ENCODE measurements around the gene SNRNP200.
"Not testable (repeated sequence)": the region's sequence is repeated elsewhere in the genome, so short reads cannot be mapped to it uniquely, and the experiment has no call there.

Gene SNRNP200

GRCh38 chr2:96301865-96302264 is 3.5 kb downstream of the SNRNP200 start:
- TF ChIP-seq EZH2phosphoT487 (IDR thresholded peaks at IDR 0.05; ENCODE audit: low read depth) (no peak), CTCF (IDR thresholded peaks at IDR 0.05; ENCODE audit: low read depth, low read length) (no peak)
- peaks cover 54% of the 10 kb centered on the region for H3K79me2 ChIP-seq (ENCODE audit: low read length)
- H2AFZ ChIP-seq (ENCODE audit: low read depth, low read length): no peak overlapping the region
- H3K4me3 ChIP-seq (ENCODE audit: low read length): no peak overlapping the region
- H3K4me2 ChIP-seq (ENCODE audit: low read length): no peak overlapping the region
- H3K36me3 ChIP-seq (replicated peaks; ENCODE audit: low read depth, low read length): peaks cover 67% of the 10 kb centered on the region
- peaks cover 13% of the 10 kb centered on the region for H3K4me1 ChIP-seq (ENCODE audit: low read length)
- no peak overlapping the region for H3K9ac ChIP-seq (ENCODE audit: low read length)
- H3K9me3 ChIP-seq (ENCODE audit: insufficient read depth, low read length): no peaks in the 10 kb centered on the region
- H3K27ac ChIP-seq (ENCODE audit: low read length): no peak overlapping the region
- H3K27me3 ChIP-seq (ENCODE audit: low read depth, low read length): no peaks in the 10 kb centered on the region
- H4K20me1 ChIP-seq (ENCODE audit: insufficient read depth, low read length): no peaks in the 10 kb centered on the region

- Histone ChIP-seq H3K36me3 (replicated peaks; ENCODE audit: low read depth, low read length) (peaks cover 86% of the 10 kb centered on the region), H3K27me3 (ENCODE audit: low read depth, low read length) (no peaks in the 10 kb centered on the region), H2AFZ (ENCODE audit: low read depth, low read length) (no peak overlapping the region), H3K9ac (ENCODE audit: low read length) (no peak overlapping the region), H3K9me3 (ENCODE audit: insufficient read depth, low read length) (no peaks in the 10 kb centered on the region), H3K4me1 (ENCODE audit: low read length) (no peaks in the 10 kb centered on the region), H3K27ac (ENCODE audit: low read length) (no peak overlapping the region), H3K4me3 (ENCODE audit: low read length) (no peak overlapping the region), H3K79me2 (ENCODE audit: low read length) (peaks cover 11% of the 10 kb centered on the region), H4K20me1 (ENCODE audit: insufficient read depth, low read length) (no peaks in the 10 kb centered on the region), H3K4me2 (ENCODE audit: low read length) (no peak overlapping the region)
- TF ChIP-seq CTCF (IDR thresholded peaks at IDR 0.05; ENCODE audit: low read depth, low read length): no peak
- no peak for TF ChIP-seq EZH2phosphoT487 (IDR thresholded peaks at IDR 0.05; ENCODE audit: low read depth)
These were observed 8.4 kb downstream of the SNRNP200 start for GRCh38 chr2:96296925-96297324.

GRCh38 chr2:96294271-96294670 is 11.1 kb downstream of the SNRNP200 start:
- peaks cover 92% of the 10 kb centered on the region for H3K36me3 ChIP-seq (replicated peaks; ENCODE audit: low read depth, low read length)
- not testable (repeated sequence) for H4K20me1 ChIP-seq (ENCODE audit: insufficient read depth, low read length)

GRCh38 chr2:96291751-96292150 is 13.6 kb downstream of the SNRNP200 start:
- no peak overlapping the region for H2AFZ ChIP-seq (ENCODE audit: low read depth, low read length)
- TF ChIP-seq EZH2phosphoT487 (IDR thresholded peaks at IDR 0.05; ENCODE audit: low read depth) (no peak), CTCF (IDR thresholded peaks at IDR 0.05; ENCODE audit: low read depth, low read length) (no peak)

More at GRCh38 chr2:96294271-96294670, 11.1 kb downstream of the SNRNP200 start:
- H3K9ac ChIP-seq (ENCODE audit: low read length); H3K4me3 ChIP-seq (ENCODE audit: low read length); H3K4me2 ChIP-seq (ENCODE audit: low read length); H2AFZ ChIP-seq (ENCODE audit: low read depth, low read length); H3K27me3 ChIP-seq (ENCODE audit: low read depth, low read length); H3K27ac ChIP-seq (ENCODE audit: low read length); H3K79me2 ChIP-seq (ENCODE audit: low read length); H3K9me3 ChIP-seq (ENCODE audit: insufficient read depth, low read length); H3K4me1 ChIP-seq (ENCODE audit: low read length): not testable (repeated sequence)

More at GRCh38 chr2:96291751-96292150, 13.6 kb downstream of the SNRNP200 start:
- Histone ChIP-seq H3K36me3 (replicated peaks; ENCODE audit: low read depth, low read length) (peaks cover 90% of the 10 kb centered on the region), H4K20me1 (ENCODE audit: insufficient read depth, low read length) (no peaks in the 10 kb centered on the region), H3K4me2 (ENCODE audit: low read length) (no peak overlapping the region), H3K9me3 (ENCODE audit: insufficient read depth, low read length) (no peaks in the 10 kb centered on the region), H3K4me3 (ENCODE audit: low read length) (no peak overlapping the region), H3K79me2 (ENCODE audit: low read length) (no peaks in the 10 kb centered on the region), H3K9ac (ENCODE audit: low read length) (no peak overlapping the region), H3K4me1 (ENCODE audit: low read length) (no peaks in the 10 kb centered on the region), H3K27me3 (ENCODE audit: low read depth, low read length) (no peaks in the 10 kb centered on the region), H3K27ac (ENCODE audit: low read length) (no peak overlapping the region)

Measured in OCI-LY3 (cell line).